HepG2 (cell line): Measurements from ENCODE around the gene C1QTNF6. TPM values are rescaled to one million over a fixed set of nuclear protein-coding genes. Genes with fewer than 3 reads are reported as not detected.

ENCODE experiments used
- ATAC-seq: fragments of 200-7000 bp; cut with Tn5 transposase; 3 replicates; pipeline ENCODE4 v1.9.1; 2020; ENCODE audit warnings: mild to moderate bottlenecking, moderate library complexity
- BruUV-seq: library from RNA; stranded (reverse); fragments of 400-500 nt; replicated peaks from 2 replicates; lab custom pipeline; 2021; lab: Mats Ljungman, UMichigan
- CTCF ChIA-PET: fragments of 300-600 bp; formaldehyde crosslinking; extraction: SDS; loops from one replicate; lab custom pipeline; 2021; ENCODE audit warnings: low total read pairs, inconsistent platforms, low intra/inter-chr PET ratio; lab: Yijun Ruan, JAX
- POLR2A ChIA-PET: fragments of 350-600 bp; sonication (Branson Sonifier 250); formaldehyde crosslinking; loops from one replicate; lab custom pipeline; 2020; ENCODE audit warnings: antibody characterized with exemption, inconsistent platforms; lab: Yijun Ruan, JAX
- DNase-seq: peaks from one replicate; pipeline ENCODE4 v3.0.0-alpha.2; 2015; ENCODE audit warnings: low spot score
- FAIRE-seq: peaks from 3 replicates; lab custom pipeline; 2011; peaks lifted over from hg19 to GRCh38; lab: Jason Lieb, UNC
- H2AFZ ChIP-seq: one replicate; pipeline ENCODE4 v1.6.1; 2011; ENCODE audit warnings: low read length, inconsistent platforms
- H3K27ac ChIP-seq: fragments of 300-600 bp; 3 replicates; pipeline ENCODE4 v1.8.0; 2011; ENCODE audit warnings: mixed run types, mild to moderate bottlenecking, mixed read lengths, low read length, inconsistent platforms; ENCODE audit not compliant: insufficient read depth; ENCODE audit errors: extremely low read length
- H3K27me3 ChIP-seq, 2 experiments: fragments of 200-600 bp in 1 of 2; 2 replicates in 1 of 2; 3 replicates in 1 of 2; pipeline versions ENCODE4 v1.6.0 to v1.8.0; 2011; ENCODE audit warnings: low read length in 2 of 2, mild to moderate bottlenecking in 2 of 2, moderate library complexity in 2 of 2, inconsistent platforms in 1 of 2; ENCODE audit not compliant: insufficient read depth in 2 of 2, control insufficient read depth in 1 of 2
- H3K36me3 ChIP-seq, 2 experiments: fragments of 200-600 bp in 1 of 2; replicated peaks in 1 of 2; 2 replicates in 1 of 2; 3 replicates in 1 of 2; pipeline versions ENCODE4 v1.5.1 to v1.8.0; 2011; ENCODE audit warnings: low read length in 2 of 2, inconsistent platforms in 1 of 2; ENCODE audit not compliant: insufficient read depth in 2 of 2, control insufficient read depth in 1 of 2
- H3K4me1 ChIP-seq: 2 replicates; pipeline ENCODE4 v1.5.1; 2012; ENCODE audit warnings: low read length, inconsistent platforms; ENCODE audit not compliant: insufficient read depth
- H3K4me2 ChIP-seq: 2 replicates; pipeline ENCODE4 v1.6.0; 2011; ENCODE audit warnings: low read depth, low read length, inconsistent platforms
- H3K4me3 ChIP-seq, 3 experiments: fragments of 200-600 bp in 1 of 3; sonication (generic), shearing (Covaris generic) in 1 of 3; replicated peaks in 1 of 3; 2 replicates each; pipeline ENCODE4 v1.5.1; 2011 to 2016; ENCODE audit warnings: low read length in 3 of 3, inconsistent platforms in 2 of 3, low read depth in 2 of 3, mild to moderate bottlenecking in 2 of 3, control low read depth in 1 of 3, mixed read lengths in 1 of 3; ENCODE audit not compliant: insufficient read depth in 1 of 3
- H3K79me2 ChIP-seq: one replicate; pipeline ENCODE4 v1.6.1; 2011; ENCODE audit warnings: low read length, inconsistent platforms; ENCODE audit not compliant: insufficient read depth
- H3K9ac ChIP-seq: 2 replicates; pipeline ENCODE4 v1.6.0; 2011; ENCODE audit warnings: mild to moderate bottlenecking, low read depth, low read length, inconsistent platforms; ENCODE audit not compliant: insufficient read depth
- H3K9me3 ChIP-seq: 2 replicates; pipeline ENCODE4 v1.5.1; 2012; ENCODE audit warnings: mild to moderate bottlenecking, low read length
- H4K20me1 ChIP-seq: 2 replicates; pipeline ENCODE4 v1.6.0; 2011; ENCODE audit warnings: inconsistent platforms, mild to moderate bottlenecking, low read length, moderate library complexity; ENCODE audit not compliant: insufficient read depth
- BORCS8-MEF2B ChIP-seq: sonication (generic); formaldehyde crosslinking; IDR thresholded peaks from 2 replicates; pipeline ENCODE4 v1.8.0; 2022; ENCODE audit warnings: mild to moderate bottlenecking, missing genetic modification reagents
- HNF1B ChIP-seq: sonication (generic); formaldehyde crosslinking; IDR thresholded peaks from 2 replicates; pipeline ENCODE4 v1.5.1; 2020; ENCODE audit warnings: mild to moderate bottlenecking, moderate library complexity, missing genetic modification reagents
- KDM2A ChIP-seq: sonication (generic); formaldehyde crosslinking; IDR thresholded peaks from 2 replicates; pipeline ENCODE4 v1.4.0; 2020; ENCODE audit warnings: low read depth, missing genetic modification reagents, borderline replicate concordance
- ZHX2 ChIP-seq, 2 experiments: sonication (generic) in 1 of 2; formaldehyde crosslinking in 1 of 2; IDR thresholded peaks; 2 replicates each; pipeline versions ENCODE4 v1.6.1 to v1.9.0; 2014 to 2022; ENCODE audit warnings: antibody characterized with exemption in 1 of 2, borderline replicate concordance in 1 of 2, inconsistent platforms in 1 of 2, low read depth in 1 of 2, missing genetic modification reagents in 1 of 2
- ZMYM3 ChIP-seq: sonication (generic); formaldehyde crosslinking; IDR thresholded peaks from 2 replicates; pipeline ENCODE4 v1.5.1; 2020; ENCODE audit warnings: mild to moderate bottlenecking, missing genetic modification reagents
- ZMYM4 ChIP-seq: sonication (generic); formaldehyde crosslinking; IDR thresholded peaks from 2 replicates; pipeline ENCODE4 v1.8.1; 2023; ENCODE audit warnings: mild to moderate bottlenecking, missing genetic modification reagents
- ZNF296 ChIP-seq: sonication (generic); formaldehyde crosslinking; conservative IDR thresholded peaks from 2 replicates; pipeline ENCODE4 v1.5.0; 2020; ENCODE audit warnings: mild to moderate bottlenecking, missing genetic modification reagents
- ZNF839 ChIP-seq: sonication (generic); formaldehyde crosslinking; IDR thresholded peaks from 2 replicates; pipeline ENCODE4 v1.4.0; 2020; ENCODE audit warnings: missing genetic modification reagents, mild to moderate bottlenecking, borderline replicate concordance
- in situ Hi-C: cut with HindIII; loops from 2 replicates; pipeline ENCODE4 v1.10.0; 2017; ENCODE audit warnings: low pct_unique_long_range_greater_than_20kb; ENCODE audit not compliant: extremely low pct_ligation_motif_present
- intact Hi-C: fragments of 100-400 bp; cut with micrococcal nuclease; formaldehyde crosslinking; loops from one replicate; pipeline ENCODE4 v1.10.0; 2022; ENCODE audit not compliant: unreplicated experiment
- polyA plus RNA-seq, 8 experiments: library from polyadenylated mRNA; depleted of rRNA in 3 of 8; stranded (reverse) in 7 of 8; unstranded in 1 of 8; fragments of >200 nt; fragmentation: Illumina TruSeq in 4 of 8; extraction: Trizol in 4 of 8; gene quantifications; 2 replicates each; pipeline versions ENCODE4 v1.2.1 to v1.2.3, GENCODE V29; 2011 to 2016; ENCODE audit warnings: low read depth in 4 of 8, missing spikeins in 1 of 8, mixed read lengths in 1 of 8; ENCODE audit not compliant: insufficient read depth in 1 of 8
- total RNA-seq, 5 experiments: library from RNA; depleted of rRNA; stranded (reverse); fragments of >200 nt; fragmentation: Illumina TruSeq; extraction: Trizol; gene quantifications; 2 replicates each; pipeline ENCODE4 v1.2.3, GENCODE V29; 2016; ENCODE audit warnings: low read depth in 1 of 5

The C1QTNF6 gene
- total and polyA plus RNA-seq, 2 of the 13 experiments (the other 11 are each of a cell fraction or from before 2014, with no cell fraction given) = 2.7 to 6.9 TPM

GRCh38 chr22:37151401-37151800 lies 36.6 kb downstream of the C1QTNF6 start:
- Histone ChIP-seq H3K4me2 (no peak overlapping the region), H3K79me2 (no peaks in the 10 kb centered on the region), H3K4me3 (no peak overlapping the region), H3K9ac (no peak overlapping the region), H3K9me3 (no peaks in the 10 kb centered on the region), H3K27me3 (peaks cover 3 to 20% of the 10 kb centered on the region in 2 experiments; a peak in 4 of 5 replicates), H4K20me1 (no peaks in the 10 kb centered on the region), H3K36me3 (no peaks in the 10 kb centered on the region), H2AFZ (no peak overlapping the region), H3K27ac (no peak overlapping the region), H3K4me1 (no peaks in the 10 kb centered on the region)
- POLR2A ChIA-PET = no interaction called here
- CTCF ChIA-PET = no interaction called here
- in situ Hi-C loops = no loop called here
- ATAC-seq = no peak
- no TSS peak for BruUV-seq
- intact Hi-C loops = no loop called here
- TF ChIP-seq KDM2A (CRISPR knock-in tag) (no peak), ZNF839 (no peak), HNF1B (CRISPR knock-in tag) (no peak)
- DNase-seq = no peak
- no peak for FAIRE-seq

- intact Hi-C loops = no loop called here
- Histone ChIP-seq H3K4me3 (no peak overlapping the region), H4K20me1 (no peaks in the 10 kb centered on the region), H2AFZ (no peak overlapping the region), H3K79me2 (no peaks in the 10 kb centered on the region), H3K27ac (no peak overlapping the region), H3K4me2 (no peak overlapping the region)
- BruUV-seq = no TSS peak
- DNase-seq (no peak), FAIRE-seq (no peak)
- ChIA-PET CTCF (no interaction called here), POLR2A (no interaction called here)
- in situ Hi-C loops = no loop called here
- TF ChIP-seq ZMYM4 (no peak), ZHX2 (IDR thresholded peaks at IDR 0.05; ENCODE audit: low read depth) (no peak), ZHX2 (CRISPR knock-in tag; IDR thresholded peaks at IDR 0.05; ENCODE audit: borderline replicate concordance) (no peak), ZMYM3 (no peak), BORCS8-MEF2B (CRISPR knock-in tag) (no peak), ZNF296 (CRISPR knock-in tag) (no peak)
- TF ChIP-seq, all 625 proteins: peak for 0
- Histone ChIP-seq H3K27me3 (peaks cover 3 to 25% of the 10 kb centered on the region in 2 experiments; a peak in 4 of 5 replicates), H3K9me3 (no peaks in the 10 kb centered on the region), H3K4me1 (0 out of 2 replicates have a peak, but pooled peaks cover 6% of the 10 kb centered on the region), H3K9ac (no peak overlapping the region), H3K36me3 (no peaks in the 10 kb centered on the region)
- no peak for ATAC-seq
Observed at GRCh38 chr22:37150701-37151100, 37.3 kb downstream of the C1QTNF6 start.
